Neural progenitor cell (in vitro differentiated cells): ENCODE results near the gene BCAR1. TPM values are rescaled to one million over a fixed set of nuclear protein-coding genes. Genes with fewer than 3 reads are reported as not detected.

ENCODE experiments used
- DNase-seq: peaks from one replicate; pipeline ENCODE4 v3.0.0-alpha.2; 2016; ENCODE audit warnings: low spot score
- H2AFZ ChIP-seq: fragments of 200-600 bp; sonication (generic); replicated peaks from 2 replicates; pipeline ENCODE4 v1.6.1; 2016; ENCODE audit warnings: antibody characterized with exemption
- H3F3A ChIP-seq: fragments of 200-600 bp; sonication (generic); 2 replicates; pipeline ENCODE4 v1.6.1; 2016; ENCODE audit warnings: antibody characterized with exemption, low read depth
- H3K27ac ChIP-seq: fragments of 200-600 bp; sonication (generic); 2 replicates; pipeline ENCODE4 v1.5.1; 2016; ENCODE audit warnings: mild to moderate bottlenecking
- H3K27me3 ChIP-seq: fragments of 200-600 bp; sonication (generic); 2 replicates; pipeline ENCODE4 v1.6.1; 2016; ENCODE audit warnings: mild to moderate bottlenecking, moderate library complexity
- H3K36me3 ChIP-seq: fragments of 200-600 bp; sonication (generic); 2 replicates; pipeline ENCODE4 v1.5.1; 2016
- H3K4me1 ChIP-seq: fragments of 200-600 bp; sonication (generic); 2 replicates; pipeline ENCODE4 v1.6.1; 2016; ENCODE audit warnings: mixed run types
- H3K4me2 ChIP-seq: fragments of 200-600 bp; sonication (generic); 2 replicates; pipeline ENCODE4 v1.6.1; 2016
- H3K4me3 ChIP-seq: fragments of 200-600 bp; sonication (generic); 2 replicates; pipeline ENCODE4 v1.5.1; 2016
- H3K79me2 ChIP-seq: fragments of 200-600 bp; sonication (generic); 2 replicates; pipeline ENCODE4 v1.6.1; 2016; ENCODE audit warnings: low read depth
- H3K9ac ChIP-seq: fragments of 200-600 bp; sonication (generic); 2 replicates; pipeline ENCODE4 v1.6.1; 2016
- H3K9me3 ChIP-seq: fragments of 200-600 bp; sonication (generic); 2 replicates; pipeline ENCODE4 v1.5.1; 2016; ENCODE audit warnings: low read depth
- H4K20me1 ChIP-seq: fragments of 200-600 bp; sonication (generic); 2 replicates; pipeline ENCODE4 v1.6.1; 2016; ENCODE audit warnings: low read depth
- H3K27ac Mint-ChIP-seq: 3 replicates; pipeline ENCODE4 v1.8.0; 2021; ENCODE audit warnings: mixed read lengths
- H3K27me3 Mint-ChIP-seq: 2 replicates; pipeline ENCODE4 v1.8.0; 2022; ENCODE audit warnings: low read depth, mild to moderate bottlenecking, inconsistent platforms, moderate library complexity, mixed read lengths; ENCODE audit not compliant: insufficient read depth
- H3K36me3 Mint-ChIP-seq: 3 replicates; pipeline ENCODE4 v1.8.0; 2021; ENCODE audit warnings: mixed read lengths
- H3K4me1 Mint-ChIP-seq: 3 replicates; pipeline ENCODE4 v1.8.0; 2021; ENCODE audit warnings: mixed read lengths
- H3K4me3 Mint-ChIP-seq: 3 replicates; pipeline ENCODE4 v1.8.0; 2021; ENCODE audit warnings: mild to moderate bottlenecking, moderate library complexity, mixed read lengths
- H3K9me3 Mint-ChIP-seq: 3 replicates; pipeline ENCODE4 v1.8.0; 2020; ENCODE audit warnings: mixed read lengths
- CTCF ChIP-seq: fragments of 200-600 bp; sonication (generic); IDR thresholded peaks from 2 replicates; pipeline ENCODE4 v1.5.1; 2017; ENCODE audit warnings: antibody characterized with exemption, mild to moderate bottlenecking
- EZH2 ChIP-seq: fragments of 200-600 bp; sonication (generic); IDR thresholded peaks from 2 replicates; pipeline ENCODE4 v1.6.1; 2017; ENCODE audit warnings: antibody characterized with exemption, mild to moderate bottlenecking, moderate library complexity
- EZH2phosphoT487 ChIP-seq: fragments of 200-600 bp; sonication (generic); IDR thresholded peaks from 2 replicates; pipeline ENCODE4 v1.6.1; 2017; ENCODE audit warnings: antibody characterized with exemption
- total RNA-seq: library from RNA; depleted of rRNA; stranded (reverse); fragments of >200 nt; gene quantifications from 2 replicates; pipeline ENCODE4 v1.2.3, GENCODE V29; 2015; ENCODE audit warnings: low replicate concordance

The BCAR1 gene
- total RNA-seq, 1 donor from 2014 or later, result 10.9 TPM

GRCh38 chr16:75256696-75257343, 5.4 kb upstream of the BCAR1 start:
- Histone ChIP-seq H3K4me3 (no peak overlapping the region), H3K79me2 (peaks cover 73% of the 10 kb centered on the region), H3K9ac (no peak overlapping the region), H3K9me3 (no peaks in the 10 kb centered on the region), H3K4me2 (peak overlapping the region; percentile 57), H3K27ac (no peak overlapping the region), H3K4me1 (peaks cover 40% of the 10 kb centered on the region), H2AFZ (no peak overlapping the region), H3K36me3 (no peaks in the 10 kb centered on the region), H3K27me3 (no peaks in the 10 kb centered on the region), H4K20me1 (peaks cover 96% of the 10 kb centered on the region), H3F3A (peaks cover 30% of the 10 kb centered on the region)
- Mint-ChIP-seq H3K27ac (peak overlapping the region; percentile 95), H3K4me3 (peak overlapping the region; percentile 55), H3K27me3 (peaks cover 6% of the 10 kb centered on the region), H3K36me3 (peaks cover 4% of the 10 kb centered on the region), H3K9me3 (no peaks in the 10 kb centered on the region), H3K4me1 (peaks cover 77% of the 10 kb centered on the region)
- TF ChIP-seq EZH2phosphoT487 (no peak), CTCF (no peak), EZH2 (no peak)
- peak; percentile 67 for DNase-seq

- no peaks in the 10 kb centered on the region for H3K9me3 Mint-ChIP-seq
- H2AFZ ChIP-seq, result no peak overlapping the region
- TF ChIP-seq EZH2 (no peak), CTCF (no peak), EZH2phosphoT487 (no peak)
Measured at GRCh38 chr16:75256059-75256571, 4.7 kb upstream of the BCAR1 start.

GRCh38 chr16:75254359-75254837, 3.0 kb upstream of the BCAR1 start:
- no peaks in the 10 kb centered on the region for H3K36me3 ChIP-seq
- H3K27me3 ChIP-seq, result peaks cover 11% of the 10 kb centered on the region
- no peak overlapping the region for H2AFZ ChIP-seq
- no peaks in the 10 kb centered on the region for H3K9me3 Mint-ChIP-seq
- peaks cover 72% of the 10 kb centered on the region for H3K79me2 ChIP-seq
- no peak overlapping the region for H3K27ac Mint-ChIP-seq
- H3K4me3 ChIP-seq, result no peak overlapping the region
- peaks cover 9% of the 10 kb centered on the region for H3K27me3 Mint-ChIP-seq
- peaks cover 78% of the 10 kb centered on the region for H3K4me1 Mint-ChIP-seq
- H3K36me3 Mint-ChIP-seq, result peaks cover 4% of the 10 kb centered on the region
- H3K4me1 ChIP-seq, result peaks cover 43% of the 10 kb centered on the region
- TF ChIP-seq CTCF (no peak), EZH2phosphoT487 (no peak)
- H3K9ac ChIP-seq, result no peak overlapping the region
- no peak overlapping the region for H3K4me2 ChIP-seq
- peaks cover 24% of the 10 kb centered on the region for H3F3A ChIP-seq
- H3K9me3 ChIP-seq, result no peaks in the 10 kb centered on the region
- peaks cover 93% of the 10 kb centered on the region for H4K20me1 ChIP-seq
- no peak overlapping the region for H3K4me3 Mint-ChIP-seq
- DNase-seq, result no peak
- no peak overlapping the region for H3K27ac ChIP-seq

More at GRCh38 chr16:75256059-75256571, 4.7 kb upstream of the BCAR1 start:
- Histone ChIP-seq H3K27ac (no peak overlapping the region), H4K20me1 (peaks cover 92% of the 10 kb centered on the region), H3K36me3 (no peaks in the 10 kb centered on the region), H3K4me1 (peaks cover 38% of the 10 kb centered on the region), H3K79me2 (peaks cover 67% of the 10 kb centered on the region), H3K27me3 (no peaks in the 10 kb centered on the region), H3K4me2 (peak overlapping the region; percentile 57), H3K9ac (no peak overlapping the region), H3K9me3 (no peaks in the 10 kb centered on the region), H3K4me3 (no peak overlapping the region), H3F3A (peaks cover 28% of the 10 kb centered on the region)
- DNase-seq, result no peak
- peaks cover 4% of the 10 kb centered on the region for H3K36me3 Mint-ChIP-seq
- H3K27ac Mint-ChIP-seq, result peak overlapping the region; percentile 37
- H3K4me3 Mint-ChIP-seq, result no peak overlapping the region
- peaks cover 75% of the 10 kb centered on the region for H3K4me1 Mint-ChIP-seq
- H3K27me3 Mint-ChIP-seq, result peaks cover 6% of the 10 kb centered on the region
